NCI-H187 treated with DMSO at 0.1 percent for 48 hours (cell line): ENCODE data around the gene CEP152.
"Not testable (repeated sequence)": the region's sequence is repeated elsewhere in the genome, so short reads cannot be mapped to it uniquely, and the experiment has no call there.

Experiments
- DNase-seq: peaks from one replicate; lab custom pipeline; 2025; lab: John Stamatoyannopoulos, UW

CEP152 gene

GRCh38 chr15:48803877-48804276 is 7.0 kb downstream of the CEP152 start:
- no peak for DNase-seq

GRCh38 chr15:48802867-48803266 is 8.0 kb downstream of the CEP152 start:
- DNase-seq, result no peak

- DNase-seq, result no peak
These were observed 8.6 kb downstream of the CEP152 start for GRCh38 chr15:48802257-48802656.

GRCh38 chr15:48800811-48801455 is 9.9 kb downstream of the CEP152 start:
- DNase-seq, result no peak

- no peak for DNase-seq
These were observed 10.6 kb downstream of the CEP152 start for GRCh38 chr15:48800245-48800644.

- DNase-seq, result no peak
These were observed 12.6 kb downstream of the CEP152 start for GRCh38 chr15:48798319-48798718.

- DNase-seq, result no peak
These were observed 13.9 kb downstream of the CEP152 start for GRCh38 chr15:48796930-48797329.

- DNase-seq, result no peak
These were observed 14.3 kb downstream of the CEP152 start for GRCh38 chr15:48796521-48796920.

- no peak for DNase-seq
These were observed 15.0 kb downstream of the CEP152 start for GRCh38 chr15:48795901-48796300.

- no peak for DNase-seq
These were observed 16.2 kb downstream of the CEP152 start for GRCh38 chr15:48794697-48795134.

GRCh38 chr15:48792408-48792807 is 18.5 kb downstream of the CEP152 start:
- DNase-seq, result no peak

GRCh38 chr15:48790466-48791115 is 20.3 kb downstream of the CEP152 start:
- not testable (repeated sequence) for DNase-seq

GRCh38 chr15:48785712-48786111 is 25.2 kb downstream of the CEP152 start:
- DNase-seq, result no peak

- no peak for DNase-seq
These were observed 25.7 kb downstream of the CEP152 start for GRCh38 chr15:48785195-48785594.

- DNase-seq, result no peak
These were observed 26.1 kb downstream of the CEP152 start for GRCh38 chr15:48784756-48785155.

- DNase-seq, result no peak
These were observed 28.0 kb downstream of the CEP152 start for GRCh38 chr15:48782911-48783310.

- DNase-seq, result no peak
These were observed 29.3 kb downstream of the CEP152 start for GRCh38 chr15:48781481-48782081.

- DNase-seq, result no peak
These were observed 29.9 kb downstream of the CEP152 start for GRCh38 chr15:48781017-48781416.

- DNase-seq, result no peak
These were observed 32.5 kb downstream of the CEP152 start for GRCh38 chr15:48778331-48778730.

GRCh38 chr15:48777645-48778330 is 33.1 kb downstream of the CEP152 start:
- DNase-seq, result no peak

GRCh38 chr15:48775546-48775945 is 35.3 kb downstream of the CEP152 start:
- DNase-seq, result no peak

GRCh38 chr15:48774484-48774883 is 36.4 kb downstream of the CEP152 start:
- no peak for DNase-seq

- no peak for DNase-seq
These were observed 44.7 kb downstream of the CEP152 start for GRCh38 chr15:48766196-48766595.
